HUES6 (cell line): Measurements from ENCODE around the gene SLC25A53.

Experiments
- H3K27ac ChIP-seq: 2 replicates; pipeline ENCODE4 v1.7.0; 2013; ENCODE audit warnings: low read depth, mild to moderate bottlenecking, low read length, inconsistent platforms
- H3K27me3 ChIP-seq: 2 replicates; pipeline ENCODE4 v1.6.1; 2013; ENCODE audit warnings: low read length; ENCODE audit not compliant: control insufficient read depth, insufficient read depth
- H3K36me3 ChIP-seq: 2 replicates; pipeline ENCODE4 v1.6.1; 2013; ENCODE audit warnings: low read length; ENCODE audit not compliant: control insufficient read depth, insufficient read depth
- H3K4me1 ChIP-seq: 2 replicates; pipeline ENCODE4 v1.6.1; 2013; ENCODE audit warnings: low read length; ENCODE audit not compliant: control insufficient read depth, insufficient read depth
- H3K4me3 ChIP-seq: 2 replicates; pipeline ENCODE4 v1.5.1; 2013; ENCODE audit warnings: low read depth, low read length
- H3K9ac ChIP-seq: one replicate; pipeline ENCODE4 v1.6.1; 2013; ENCODE audit warnings: mild to moderate bottlenecking, low read length
- H3K9me3 ChIP-seq: 2 replicates; pipeline ENCODE4 v1.6.1; 2013; ENCODE audit warnings: low read depth, low read length; ENCODE audit not compliant: control insufficient read depth, insufficient read depth

The SLC25A53 gene, protein sequence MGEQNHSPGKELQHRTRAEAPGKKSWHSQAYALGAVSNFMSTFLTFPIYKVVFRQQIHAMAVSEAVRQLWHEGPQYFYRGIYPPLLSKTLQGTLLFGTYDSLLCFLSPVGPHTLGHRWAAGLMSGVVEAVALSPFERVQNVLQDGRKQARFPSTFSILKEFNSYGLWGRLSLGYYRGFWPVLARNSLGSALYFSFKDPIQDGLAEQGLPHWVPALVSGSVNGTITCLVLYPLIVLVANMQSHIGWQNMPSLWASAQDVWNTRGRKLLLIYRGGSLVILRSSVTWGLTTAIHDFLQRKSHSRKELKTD

DNA sequence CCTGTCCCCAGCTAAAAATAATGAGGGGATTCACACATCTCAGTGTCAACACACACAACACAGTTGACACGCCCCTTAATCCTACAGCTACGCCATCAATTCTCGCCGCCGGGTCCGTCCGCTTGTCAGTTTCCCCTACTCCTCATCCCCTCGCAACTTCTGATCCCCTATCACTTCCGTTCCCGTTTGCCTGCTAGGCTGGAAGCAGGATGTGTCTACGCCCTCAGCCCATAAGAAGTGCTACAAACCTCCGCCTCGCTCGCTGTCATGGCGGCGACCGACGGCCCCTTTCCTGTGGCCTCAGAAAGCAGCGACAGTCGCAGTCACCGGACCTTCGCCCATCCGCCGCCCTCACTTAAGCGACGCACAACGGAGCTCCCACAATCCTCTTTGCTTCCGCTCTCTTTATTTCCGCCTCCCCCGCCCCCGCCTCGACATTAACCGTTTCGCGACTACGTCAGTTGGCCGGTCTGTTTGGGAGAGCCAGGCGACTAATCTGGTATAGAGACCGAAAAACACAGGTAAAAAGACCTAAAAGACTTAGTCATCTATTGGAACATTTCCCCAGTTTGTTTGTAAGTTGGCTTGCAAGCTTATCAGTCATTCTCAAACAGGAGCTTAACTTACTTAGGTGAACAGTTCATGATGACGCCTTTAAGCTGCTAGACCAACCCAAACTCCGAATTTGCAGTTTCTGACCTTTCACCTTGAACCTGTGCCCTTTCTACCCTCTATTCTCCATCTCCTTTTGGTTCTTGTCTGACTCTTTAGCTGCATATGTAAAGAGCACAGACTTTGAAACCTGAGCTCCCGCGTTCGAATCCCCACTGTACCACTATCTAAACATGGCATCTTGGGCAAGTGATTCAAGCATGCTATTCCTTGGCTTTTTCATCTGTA is at the start of gene SLC25A53:
Gene SLC25A53 (minus strand): TSS at position 380 of the 900 bp plus-strand sequence. CDS start 51,752 bp downstream, outside the sequence.
- peak within 1 kb of the TSS; percentile 18; the same call in 1 of the 2 replicates for H3K27ac ChIP-seq
- H3K36me3 ChIP-seq: no peaks in the 10 kb centered on the region
- no peaks in the 10 kb centered on the region for H3K9me3 ChIP-seq
- H3K9ac ChIP-seq: peak within 1 kb of the TSS; percentile 77
- H3K4me1 ChIP-seq: 0 out of 2 replicates have a peak, but pooled peaks cover 3% of the 10 kb centered on the region
- H3K27me3 ChIP-seq: no peaks in the 10 kb centered on the region; the same call in 1 of the 2 replicates
- peak within 1 kb of the TSS; percentile 74 for H3K4me3 ChIP-seq

DNA sequence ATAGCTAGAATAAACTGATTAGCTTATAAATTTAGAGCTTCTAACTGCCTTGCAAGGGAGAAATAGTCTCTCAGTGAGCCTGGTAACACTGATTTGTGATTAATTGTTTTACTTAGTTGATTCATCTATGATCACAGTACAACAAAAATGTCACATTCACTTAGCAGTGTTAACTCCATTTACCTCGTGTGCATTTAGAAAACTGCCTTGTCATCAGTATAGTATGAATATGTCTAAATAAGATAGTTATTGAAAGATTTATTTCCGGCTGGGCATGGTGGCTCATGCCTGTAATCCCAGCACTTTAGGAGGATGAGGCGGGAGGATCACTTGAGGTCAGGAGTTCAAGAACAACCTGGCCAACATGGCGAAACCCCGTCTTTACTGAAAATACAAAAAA is 48.7 kb upstream of the SLC25A53 start:
- H3K9me3 ChIP-seq: no peaks in the 10 kb centered on the region
- no peak overlapping the region for H3K4me3 ChIP-seq
- H3K36me3 ChIP-seq: no peaks in the 10 kb centered on the region
- no peaks in the 10 kb centered on the region for H3K4me1 ChIP-seq
- no peak overlapping the region for H3K27ac ChIP-seq
- peaks cover 14% of the 10 kb centered on the region for H3K27me3 ChIP-seq
- no peak overlapping the region for H3K9ac ChIP-seq

DNA sequence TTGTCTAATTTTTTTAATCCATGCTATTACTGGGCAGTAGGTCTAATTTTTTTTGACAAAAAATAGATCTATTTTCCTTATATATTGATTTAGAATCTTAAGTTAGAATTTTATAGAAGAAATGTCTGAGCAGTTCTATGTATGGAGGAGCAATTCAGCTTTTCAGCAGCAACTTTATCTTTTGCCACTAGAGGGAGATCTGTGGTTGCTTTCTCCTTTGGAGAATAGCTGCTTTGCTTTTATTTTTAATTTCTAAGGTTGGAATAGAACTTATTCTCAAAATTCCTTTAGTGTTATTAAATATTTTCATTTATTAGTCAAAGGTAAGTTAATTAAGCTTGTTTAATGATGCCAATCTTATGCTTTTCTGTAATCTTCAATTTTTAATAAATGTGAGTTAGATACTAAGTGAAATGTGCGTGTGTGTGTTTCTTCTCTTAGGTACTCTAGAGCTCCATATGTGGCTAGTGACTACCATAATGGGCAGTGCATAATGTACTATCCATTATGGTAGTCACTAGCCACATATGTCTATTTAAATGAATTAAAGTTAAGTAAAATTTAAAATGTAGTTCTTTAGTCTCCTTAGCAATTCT is 38.8 kb upstream of the SLC25A53 start:
- Histone ChIP-seq H3K9ac (no peak overlapping the region), H3K4me1 (no peaks in the 10 kb centered on the region), H3K27me3 (peaks cover 4% of the 10 kb centered on the region; the same call in 1 of the 2 replicates), H3K36me3 (peaks cover 37% of the 10 kb centered on the region), H3K4me3 (no peak overlapping the region), H3K27ac (no peak overlapping the region), H3K9me3 (no peaks in the 10 kb centered on the region)

DNA sequence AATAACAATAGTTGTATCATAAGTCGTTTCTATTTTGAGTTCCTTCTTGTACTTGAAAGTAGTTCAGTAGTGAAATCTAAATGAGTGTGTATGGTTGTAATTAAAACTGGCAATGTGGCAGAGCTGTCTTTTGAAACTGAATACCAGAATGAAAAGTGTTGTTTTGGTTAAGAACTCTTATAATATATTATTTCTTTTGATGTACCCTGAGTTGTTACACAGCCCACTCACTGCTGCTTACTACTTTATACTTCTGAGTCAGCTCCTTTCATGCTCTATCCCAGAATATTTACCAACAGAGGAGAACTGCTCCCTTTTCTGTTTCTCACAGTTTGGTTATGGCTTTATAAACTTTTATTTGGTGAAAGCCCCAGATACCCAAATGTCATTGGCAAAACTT is 38.2 kb upstream of the SLC25A53 start:
- H3K9me3 ChIP-seq: no peaks in the 10 kb centered on the region
- H3K36me3 ChIP-seq: peaks cover 39% of the 10 kb centered on the region

DNA sequence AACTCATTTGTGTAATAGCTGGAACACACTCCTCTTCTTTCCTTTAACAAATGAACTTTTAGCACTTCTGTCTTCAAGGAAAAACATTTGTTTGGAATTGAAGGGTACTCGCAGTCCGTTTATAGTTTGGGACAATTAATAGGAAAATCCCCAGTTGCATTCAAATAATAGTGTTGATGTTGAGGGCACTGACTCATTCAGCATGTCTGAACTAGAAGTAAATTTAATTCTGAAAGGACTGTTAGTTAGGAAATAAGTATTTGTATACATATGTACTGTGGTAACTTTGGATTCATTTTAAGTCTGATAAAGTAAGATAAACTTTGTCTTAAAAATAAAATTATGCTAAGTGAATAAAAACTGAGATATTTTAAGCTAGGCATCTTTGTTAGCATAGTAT is 36.7 kb upstream of the SLC25A53 start:
- peaks cover 53% of the 10 kb centered on the region for H3K36me3 ChIP-seq
- H3K27ac ChIP-seq: no peak overlapping the region
- no peaks in the 10 kb centered on the region for H3K9me3 ChIP-seq
- no peak overlapping the region for H3K4me3 ChIP-seq
- no peaks in the 10 kb centered on the region for H3K4me1 ChIP-seq
- no peak overlapping the region for H3K9ac ChIP-seq
- H3K27me3 ChIP-seq: peaks cover 4% of the 10 kb centered on the region; the same call in 1 of the 2 replicates

More for the DNA sequence above, 38.2 kb upstream of the SLC25A53 start:
- Histone ChIP-seq H3K4me1 (no peaks in the 10 kb centered on the region), H3K27me3 (peaks cover 4% of the 10 kb centered on the region; the same call in 1 of the 2 replicates), H3K27ac (no peak overlapping the region), H3K9ac (no peak overlapping the region), H3K4me3 (no peak overlapping the region)

DNA sequence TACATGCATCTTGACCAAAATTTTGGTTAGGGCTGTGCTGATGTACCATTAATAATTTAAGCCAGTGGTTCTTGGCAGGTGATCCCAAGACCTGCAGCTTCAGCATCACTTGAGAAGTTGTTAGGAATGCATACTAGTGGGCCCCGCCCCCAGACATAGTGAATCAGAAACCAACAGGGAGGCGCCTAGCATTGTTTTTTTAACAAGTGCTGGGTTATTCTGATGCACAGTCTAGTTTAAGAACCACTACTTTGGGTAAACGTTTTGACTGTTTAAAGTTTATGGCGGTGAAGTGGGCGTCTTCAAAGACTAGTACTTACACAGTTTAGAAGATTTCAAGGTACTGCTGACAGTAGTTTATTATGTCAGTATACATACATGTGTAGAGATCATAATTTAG is 33.0 kb upstream of the SLC25A53 start:
- Histone ChIP-seq H3K36me3 (peaks cover 59% of the 10 kb centered on the region), H3K27ac (no peak overlapping the region), H3K4me1 (no peaks in the 10 kb centered on the region), H3K27me3 (peaks cover 4% of the 10 kb centered on the region; the same call in 1 of the 2 replicates), H3K9me3 (no peaks in the 10 kb centered on the region), H3K9ac (no peak overlapping the region), H3K4me3 (no peak overlapping the region)

DNA sequence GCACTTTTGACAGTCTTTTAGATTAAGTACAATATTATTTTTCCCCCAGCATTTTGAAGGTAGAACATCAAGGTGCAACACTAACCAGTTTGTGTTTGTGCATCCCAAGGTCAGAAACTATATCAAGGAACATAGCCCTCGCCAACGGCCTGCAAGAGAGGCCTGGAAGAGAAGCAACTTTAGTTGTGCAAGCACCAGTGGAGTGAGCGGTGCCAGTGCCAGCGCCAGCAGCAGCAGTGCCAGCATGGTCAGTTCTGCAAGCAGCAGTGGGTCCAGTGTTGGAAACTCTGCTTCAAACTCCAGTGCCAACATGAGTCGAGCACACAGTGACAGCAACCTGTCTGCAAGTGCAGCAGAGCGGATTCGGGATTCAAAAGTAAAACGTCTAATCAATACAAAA is 31.1 kb upstream of the SLC25A53 start:
- Histone ChIP-seq H3K36me3 (peaks cover 66% of the 10 kb centered on the region), H3K9ac (no peak overlapping the region), H3K4me1 (no peaks in the 10 kb centered on the region), H3K9me3 (no peaks in the 10 kb centered on the region), H3K27ac (no peak overlapping the region), H3K27me3 (no peaks in the 10 kb centered on the region; the same call in 1 of the 2 replicates), H3K4me3 (no peak overlapping the region)

DNA sequence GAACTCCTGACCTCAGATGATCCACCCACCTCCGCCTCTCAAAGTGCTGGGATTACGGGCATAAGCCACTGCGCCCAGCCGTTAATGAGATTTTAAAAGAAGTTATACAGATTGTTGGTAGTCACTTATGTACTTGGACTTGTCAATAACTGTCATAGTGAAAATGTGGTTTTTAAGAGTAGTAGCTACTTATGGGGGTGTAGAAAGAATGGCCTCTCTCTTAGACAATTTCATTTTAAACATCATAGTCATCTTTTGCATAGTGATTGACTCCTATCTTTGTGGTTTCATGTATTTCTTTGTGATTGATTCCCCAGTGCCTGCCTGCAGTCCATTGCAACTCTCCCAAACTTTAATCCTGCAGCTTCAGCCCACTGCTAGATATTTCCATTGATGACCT is 26.9 kb upstream of the SLC25A53 start:
- Histone ChIP-seq H3K4me3 (no peak overlapping the region), H3K9me3 (no peaks in the 10 kb centered on the region), H3K9ac (no peak overlapping the region), H3K36me3 (peaks cover 34% of the 10 kb centered on the region), H3K27ac (no peak overlapping the region), H3K27me3 (no peaks in the 10 kb centered on the region; the same call in 1 of the 2 replicates), H3K4me1 (no peaks in the 10 kb centered on the region)

DNA sequence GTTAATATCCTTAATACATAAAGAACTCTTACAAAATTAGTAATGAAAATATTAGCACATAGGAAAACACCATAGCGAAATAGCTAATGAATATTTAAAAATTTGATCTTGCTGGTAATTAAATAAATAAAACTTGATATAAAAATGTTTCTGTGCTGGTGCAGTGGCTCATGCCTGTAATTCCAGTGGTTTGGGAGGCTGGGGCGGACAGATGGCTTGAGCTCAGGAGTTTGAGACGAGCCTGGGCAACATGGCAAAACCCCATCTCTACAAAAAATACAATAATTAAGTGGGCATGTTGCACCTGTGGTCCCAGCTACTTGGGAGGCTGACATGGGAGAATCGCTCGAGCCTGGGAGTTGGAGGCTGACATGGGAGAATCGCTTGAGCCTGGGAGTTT is 17.0 kb upstream of the SLC25A53 start:
- Histone ChIP-seq H3K9ac (no peak overlapping the region), H3K9me3 (no peaks in the 10 kb centered on the region), H3K27ac (no peak overlapping the region), H3K4me3 (no peak overlapping the region), H3K36me3 (peaks cover 24% of the 10 kb centered on the region), H3K27me3 (no peaks in the 10 kb centered on the region), H3K4me1 (no peaks in the 10 kb centered on the region)

DNA sequence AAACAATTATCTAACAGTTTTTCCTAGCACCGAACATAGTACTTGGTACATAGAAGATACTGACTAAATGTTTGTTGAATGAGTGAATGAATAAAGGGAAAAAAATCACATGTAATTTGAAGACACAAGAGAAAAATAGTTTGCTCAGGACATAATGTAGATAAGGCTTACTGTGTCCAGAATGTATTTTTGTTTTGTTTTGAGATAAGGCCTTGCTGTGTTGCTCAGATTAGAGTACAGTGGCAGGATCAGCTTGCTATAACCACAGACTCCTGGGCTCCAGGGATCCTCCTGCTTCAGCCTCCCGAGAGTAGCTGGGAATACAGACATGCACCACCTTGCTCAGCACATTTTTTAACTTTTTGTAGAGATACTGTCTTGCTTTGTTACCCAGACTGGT is 16.0 kb upstream of the SLC25A53 start:
- no peaks in the 10 kb centered on the region for H3K9me3 ChIP-seq
- no peaks in the 10 kb centered on the region for H3K27me3 ChIP-seq
- no peaks in the 10 kb centered on the region; the same call in 1 of the 2 replicates for H3K4me1 ChIP-seq
- no peak overlapping the region for H3K9ac ChIP-seq
- H3K36me3 ChIP-seq: peaks cover 25% of the 10 kb centered on the region
- no peak overlapping the region for H3K4me3 ChIP-seq
- no peak overlapping the region for H3K27ac ChIP-seq
